Measurements from ENCODE around the gene R3HDM1. TPM values are rescaled to one million over a fixed set of nuclear protein-coding genes. Genes with fewer than 3 reads are reported as not detected.

The R3HDM1 gene
- total RNA-seq, 2 experiments from 2014 or later = 28.7 to 111 TPM

- H3K4me2 ChIP-seq (ENCODE audit: low read length) = no peak overlapping the region
- CTCF ChIA-PET (ENCODE audit: unreplicated experiment) = no interaction called here
Measured at GRCh38 chr2:135641156-135642068, 110.1 kb downstream of the R3HDM1 start.

GRCh38 chr2:135647836-135648579 lies 116.7 kb downstream of the R3HDM1 start:
- Histone ChIP-seq H3K79me2 (ENCODE audit: insufficient read depth, low read depth, low read length) (no peaks in the 10 kb centered on the region), H3K36me3 (ENCODE audit: insufficient read depth, low read length) (peaks cover 92% of the 10 kb centered on the region), H3K27ac (ENCODE audit: low read depth, low read length, poor library complexity, severe bottlenecking) (no peak overlapping the region), H3K9me2 (ENCODE audit: insufficient read depth, low read length) (no peaks in the 10 kb centered on the region), H3K4me1 (ENCODE audit: insufficient read depth, low read length, poor library complexity, severe bottlenecking) (no peaks in the 10 kb centered on the region), H3K4me3 (ENCODE audit: low read depth, low read length, poor library complexity, severe bottlenecking) (no peak overlapping the region), H3K9me3 (ENCODE audit: low read length) (no peaks in the 10 kb centered on the region), H2AFZ (ENCODE audit: low read length) (no peak overlapping the region), H4K20me1 (ENCODE audit: insufficient read depth, low read length) (no peaks in the 10 kb centered on the region), H3K4me2 (ENCODE audit: low read length) (no peak overlapping the region)
- TF ChIP-seq EZH2phosphoT487 (IDR thresholded peaks at IDR 0.05; ENCODE audit: borderline replicate concordance, low read depth, low read length) = no peak
- TF ChIP-seq, protein P1, sequence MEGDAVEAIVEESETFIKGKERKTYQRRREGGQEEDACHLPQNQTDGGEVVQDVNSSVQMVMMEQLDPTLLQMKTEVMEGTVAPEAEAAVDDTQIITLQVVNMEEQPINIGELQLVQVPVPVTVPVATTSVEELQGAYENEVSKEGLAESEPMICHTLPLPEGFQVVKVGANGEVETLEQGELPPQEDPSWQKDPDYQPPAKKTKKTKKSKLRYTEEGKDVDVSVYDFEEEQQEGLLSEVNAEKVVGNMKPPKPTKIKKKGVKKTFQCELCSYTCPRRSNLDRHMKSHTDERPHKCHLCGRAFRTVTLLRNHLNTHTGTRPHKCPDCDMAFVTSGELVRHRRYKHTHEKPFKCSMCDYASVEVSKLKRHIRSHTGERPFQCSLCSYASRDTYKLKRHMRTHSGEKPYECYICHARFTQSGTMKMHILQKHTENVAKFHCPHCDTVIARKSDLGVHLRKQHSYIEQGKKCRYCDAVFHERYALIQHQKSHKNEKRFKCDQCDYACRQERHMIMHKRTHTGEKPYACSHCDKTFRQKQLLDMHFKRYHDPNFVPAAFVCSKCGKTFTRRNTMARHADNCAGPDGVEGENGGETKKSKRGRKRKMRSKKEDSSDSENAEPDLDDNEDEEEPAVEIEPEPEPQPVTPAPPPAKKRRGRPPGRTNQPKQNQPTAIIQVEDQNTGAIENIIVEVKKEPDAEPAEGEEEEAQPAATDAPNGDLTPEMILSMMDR (conservative IDR thresholded peaks at IDR 0.05; ENCODE audit: low read length) = no peak
- CTCF ChIA-PET (ENCODE audit: unreplicated experiment) = no interaction called here
- intact Hi-C loops (cut with micrococcal nuclease; ENCODE audit: unreplicated experiment) = no loop called here
- no TSS peak for BruUV-seq (replicated peaks)
- no peak for DNase-seq (ENCODE audit: low spot score)
- POLR2A ChIA-PET = interaction anchor here (0.6 to 2.0 kb wide), 4 partner anchors 10 to 402 kb away, joined by 3 to 8 read pairs (median 4); no protein-coding TSS in a partner anchor

More at GRCh38 chr2:135641156-135642068, 110.1 kb downstream of the R3HDM1 start:
- peaks cover 98% of the 10 kb centered on the region for H3K36me3 ChIP-seq (ENCODE audit: insufficient read depth, low read length)
- no peaks in the 10 kb centered on the region for H3K4me1 ChIP-seq (ENCODE audit: insufficient read depth, low read length, poor library complexity, severe bottlenecking)
- no peak overlapping the region for H3K27ac ChIP-seq (ENCODE audit: low read depth, low read length, poor library complexity, severe bottlenecking)
- TF ChIP-seq, protein P1 (conservative IDR thresholded peaks at IDR 0.05; ENCODE audit: low read length) = no peak
- no peak for TF ChIP-seq EZH2phosphoT487 (IDR thresholded peaks at IDR 0.05; ENCODE audit: borderline replicate concordance, low read depth, low read length)
- H3K9me2 ChIP-seq (ENCODE audit: insufficient read depth, low read length) = no peaks in the 10 kb centered on the region
- H4K20me1 ChIP-seq (ENCODE audit: insufficient read depth, low read length) = no peaks in the 10 kb centered on the region
- H2AFZ ChIP-seq (ENCODE audit: low read length) = no peak overlapping the region
- POLR2A ChIA-PET = interaction anchor here (0.5 to 1.2 kb wide), 2 partner anchors 90 to 121 kb away, joined by 3 to 4 read pairs; no protein-coding TSS in a partner anchor
- intact Hi-C loops (cut with micrococcal nuclease; ENCODE audit: unreplicated experiment) = no loop called here
- no peaks in the 10 kb centered on the region for H3K79me2 ChIP-seq (ENCODE audit: insufficient read depth, low read depth, low read length)
- no peak overlapping the region for H3K4me3 ChIP-seq (ENCODE audit: low read depth, low read length, poor library complexity, severe bottlenecking)
- DNase-seq (ENCODE audit: low spot score) = no peak
- H3K9me3 ChIP-seq (ENCODE audit: low read length) = no peaks in the 10 kb centered on the region
- no TSS peak for BruUV-seq (replicated peaks)
